ENCODE measurements around the gene LCA5L. TPM values are rescaled to one million over a fixed set of nuclear protein-coding genes. Genes with fewer than 3 reads are reported as not detected.

The LCA5L gene
- total RNA-seq, 1 experiment from 2014 or later: 0.46 TPM

- no peak overlapping the region for H3K4me3 Mint-ChIP-seq
Observed at GRCh38 chr21:39406065-39406464, 39.5 kb downstream of the LCA5L start.

More at GRCh38 chr21:39406065-39406464, 39.5 kb downstream of the LCA5L start:
- H3T11ph ChIP-seq (ENCODE audit: low read length): no peak overlapping the region
- no peak overlapping the region for H3K18ac ChIP-seq (ENCODE audit: insufficient read length, low read depth, low read length)
- H2BK120ac ChIP-seq (ENCODE audit: low read depth, low read length, poor library complexity, severe bottlenecking): no peak overlapping the region
- no peaks in the 10 kb centered on the region for H3K79me1 ChIP-seq (ENCODE audit: insufficient read depth, low read depth, low read length, poor library complexity, severe bottlenecking)
- H3K9me3 Mint-ChIP-seq: peaks cover 4 to 8% of the 10 kb centered on the region in 2 experiments; a peak in 4 of 5 replicates
- H3K23me2 ChIP-seq (ENCODE audit: insufficient read length, low read depth, low read length, poor library complexity, severe bottlenecking): no peaks in the 10 kb centered on the region
- H3K4me2 ChIP-seq (ENCODE audit: insufficient read depth, insufficient read length, low read length): no peak overlapping the region
- H2BK12ac ChIP-seq (ENCODE audit: insufficient read length, low read depth, low read length): no peak overlapping the region
- H3K23ac ChIP-seq (ENCODE audit: insufficient read length, low read depth, low read length): no peak overlapping the region
- H3K9ac ChIP-seq (ENCODE audit: extremely low read depth, insufficient read length, low read length): no peak overlapping the region
- TF ChIP-seq, protein P1, sequence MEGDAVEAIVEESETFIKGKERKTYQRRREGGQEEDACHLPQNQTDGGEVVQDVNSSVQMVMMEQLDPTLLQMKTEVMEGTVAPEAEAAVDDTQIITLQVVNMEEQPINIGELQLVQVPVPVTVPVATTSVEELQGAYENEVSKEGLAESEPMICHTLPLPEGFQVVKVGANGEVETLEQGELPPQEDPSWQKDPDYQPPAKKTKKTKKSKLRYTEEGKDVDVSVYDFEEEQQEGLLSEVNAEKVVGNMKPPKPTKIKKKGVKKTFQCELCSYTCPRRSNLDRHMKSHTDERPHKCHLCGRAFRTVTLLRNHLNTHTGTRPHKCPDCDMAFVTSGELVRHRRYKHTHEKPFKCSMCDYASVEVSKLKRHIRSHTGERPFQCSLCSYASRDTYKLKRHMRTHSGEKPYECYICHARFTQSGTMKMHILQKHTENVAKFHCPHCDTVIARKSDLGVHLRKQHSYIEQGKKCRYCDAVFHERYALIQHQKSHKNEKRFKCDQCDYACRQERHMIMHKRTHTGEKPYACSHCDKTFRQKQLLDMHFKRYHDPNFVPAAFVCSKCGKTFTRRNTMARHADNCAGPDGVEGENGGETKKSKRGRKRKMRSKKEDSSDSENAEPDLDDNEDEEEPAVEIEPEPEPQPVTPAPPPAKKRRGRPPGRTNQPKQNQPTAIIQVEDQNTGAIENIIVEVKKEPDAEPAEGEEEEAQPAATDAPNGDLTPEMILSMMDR (conservative IDR thresholded peaks at IDR 0.05): no peak
- H2BK5ac ChIP-seq (ENCODE audit: insufficient read length, low read length): no peak overlapping the region
- no peak overlapping the region for H3K27ac ChIP-seq (ENCODE audit: insufficient read length, low read depth, low read length)
- H4K20me1 ChIP-seq (ENCODE audit: control insufficient read depth, insufficient read depth, insufficient read length): no peaks in the 10 kb centered on the region
- no peak overlapping the region for H3K27ac Mint-ChIP-seq
- H4K8ac ChIP-seq (replicated peaks; ENCODE audit: insufficient read length, low read depth, low read length): no peak overlapping the region
- H3K27me3 Mint-ChIP-seq (ENCODE audit: low read depth): no peaks in the 10 kb centered on the region
- H2AFZ ChIP-seq (ENCODE audit: low read length): no peak overlapping the region
- H3K36me3 Mint-ChIP-seq (ENCODE audit: insufficient read depth in 1 of 3, low read depth in 3 of 3): peaks cover 7 to 20% (median 16%) of the 10 kb centered on the region in 3 experiments
- H3K4me1 Mint-ChIP-seq: 0 out of 4 replicates have a peak, but pooled peaks cover 2 to 3% of the 10 kb centered on the region in 2 experiments
- no peak overlapping the region for H3K14ac ChIP-seq (ENCODE audit: insufficient read depth, low read length)
- H2BK15ac ChIP-seq (ENCODE audit: low read depth, low read length): no peak overlapping the region
- no peaks in the 10 kb centered on the region for H3K79me2 ChIP-seq (ENCODE audit: insufficient read depth, low read length)
- DNase-seq: no peak
- H4K5ac ChIP-seq (ENCODE audit: insufficient read length, low read depth, low read length): no peak overlapping the region
- no peak overlapping the region for H4K91ac ChIP-seq (ENCODE audit: insufficient read length, low read depth, low read length)
- no peak overlapping the region for H2BK20ac ChIP-seq (ENCODE audit: low read depth, low read length, poor library complexity, severe bottlenecking)
- no peak overlapping the region for H3K4ac ChIP-seq (ENCODE audit: low read depth, low read length)
- no peak overlapping the region for H2AK5ac ChIP-seq (ENCODE audit: insufficient read length, low read length)
- no peaks in the 10 kb centered on the region for H3K9me3 ChIP-seq (ENCODE audit: control insufficient read depth, low read depth, low read length)
- H3K4me1 ChIP-seq (ENCODE audit: insufficient read depth, low read length): no peaks in the 10 kb centered on the region
- H3K27me3 ChIP-seq (ENCODE audit: insufficient read depth, low read length): 0 out of 2 replicates have a peak, but pooled peaks cover 2% of the 10 kb centered on the region
- H3K56ac ChIP-seq (ENCODE audit: insufficient read length, low read depth, low read length): no peak overlapping the region
- WGBS (ENCODE audit: extremely low coverage, insufficient read length, low lambda C conversion rate): no CpG with 5 or more reads among the region's 2 CpGs

All from H9 (cell line).